ENCODE data around the gene GNAI3. TPM values are rescaled to one million over a fixed set of nuclear protein-coding genes. Genes with fewer than 3 reads are reported as not detected.

The GNAI3 gene
- total RNA-seq, 1 experiment from 2014 or later: 9.9 TPM

GRCh38 chr1:109664671-109665070, 116.3 kb downstream of the GNAI3 start:
- H3T11ph ChIP-seq (ENCODE audit: low read length): no peak overlapping the region
- no peak overlapping the region for H2BK20ac ChIP-seq (ENCODE audit: low read depth, low read length, poor library complexity, severe bottlenecking)
- no peaks in the 10 kb centered on the region for H3K79me1 ChIP-seq (ENCODE audit: insufficient read depth, low read depth, low read length, poor library complexity, severe bottlenecking)
- H3K27ac ChIP-seq (ENCODE audit: insufficient read length, low read depth, low read length): no peak overlapping the region
- peaks cover 8 to 11% of the 10 kb centered on the region in 2 experiments; a peak in 3 of 4 replicates for H3K4me1 Mint-ChIP-seq
- H3K36me3 Mint-ChIP-seq (ENCODE audit: insufficient read depth in 1 of 3, low read depth in 3 of 3): peaks cover 0 to 5% (median 0%) of the 10 kb centered on the region in 3 experiments; a peak in 1 of 7 replicates
- no peak overlapping the region for H3K23ac ChIP-seq (ENCODE audit: insufficient read length, low read depth, low read length)
- no peak overlapping the region for H3K4me3 Mint-ChIP-seq
- no peak overlapping the region for H4K5ac ChIP-seq (ENCODE audit: insufficient read length, low read depth, low read length)
- H3K4me2 ChIP-seq (ENCODE audit: insufficient read depth, insufficient read length, low read length): no peak overlapping the region
- H4K20me1 ChIP-seq (ENCODE audit: control insufficient read depth, insufficient read depth, insufficient read length): no peaks in the 10 kb centered on the region
- peaks cover 0 to 2% of the 10 kb centered on the region in 2 experiments; a peak in 1 of 5 replicates for H3K9me3 Mint-ChIP-seq
- no peak overlapping the region for H3K4ac ChIP-seq (ENCODE audit: low read depth, low read length)
- H2AFZ ChIP-seq (ENCODE audit: low read length): no peak overlapping the region
- H3K27me3 ChIP-seq (ENCODE audit: insufficient read depth, low read length): no peaks in the 10 kb centered on the region
- TF ChIP-seq CTCF (conservative IDR thresholded peaks at IDR 0.05): no peak
- H3K14ac ChIP-seq (ENCODE audit: insufficient read depth, low read length): no peak overlapping the region
- H2BK120ac ChIP-seq (ENCODE audit: low read depth, low read length, poor library complexity, severe bottlenecking): no peak overlapping the region
- H3K79me2 ChIP-seq (ENCODE audit: insufficient read depth, low read length): no peaks in the 10 kb centered on the region
- no peaks in the 10 kb centered on the region for H3K9me3 ChIP-seq (ENCODE audit: control insufficient read depth, low read depth, low read length)
- H3K27ac Mint-ChIP-seq: no peak overlapping the region
- H4K8ac ChIP-seq (replicated peaks; ENCODE audit: insufficient read length, low read depth, low read length): no peak overlapping the region
- H2AK5ac ChIP-seq (ENCODE audit: insufficient read length, low read length): no peak overlapping the region
- no peak overlapping the region for H3K18ac ChIP-seq (ENCODE audit: insufficient read length, low read depth, low read length)
- H2BK5ac ChIP-seq (ENCODE audit: insufficient read length, low read length): no peak overlapping the region
- no peak overlapping the region for H3K9ac ChIP-seq (ENCODE audit: extremely low read depth, insufficient read length, low read length)
- H2BK15ac ChIP-seq (ENCODE audit: low read depth, low read length): no peak overlapping the region
- no CpG with 5 or more reads among the region's 1 CpG for WGBS (ENCODE audit: extremely low coverage, insufficient read length, low lambda C conversion rate)
- no peak overlapping the region for H2BK12ac ChIP-seq (ENCODE audit: insufficient read length, low read depth, low read length)
- H4K91ac ChIP-seq (ENCODE audit: insufficient read length, low read depth, low read length): no peak overlapping the region
- peaks cover 3% of the 10 kb centered on the region for H3K23me2 ChIP-seq (ENCODE audit: insufficient read length, low read depth, low read length, poor library complexity, severe bottlenecking)
- H3K56ac ChIP-seq (ENCODE audit: insufficient read length, low read depth, low read length): no peak overlapping the region
- H3K27me3 Mint-ChIP-seq (ENCODE audit: low read depth): peaks cover 3% of the 10 kb centered on the region
- H3K4me1 ChIP-seq (ENCODE audit: insufficient read depth, low read length): no peaks in the 10 kb centered on the region
- DNase-seq: no peak

Measured in H9 (cell line).